Calu3 (cell line): ENCODE measurements around the gene RNF17. TPM values are rescaled to one million over a fixed set of nuclear protein-coding genes. Genes with fewer than 3 reads are reported as not detected.

Experiments used
- BruUV-seq: library from RNA; stranded (reverse); fragments of 400-500 nt; replicated peaks from 2 replicates; lab custom pipeline; 2021; lab: Mats Ljungman, UMichigan
- CTCF ChIA-PET: fragments of 300-600 bp; sonication (Branson Sonifier 250); formaldehyde crosslinking; loops from one replicate; lab custom pipeline; 2022; ENCODE audit warnings: antibody characterized with exemption; lab: Charles Lee
- DNase-seq: peaks from one replicate; pipeline ENCODE4 v3.0.0; 2022
- H3K27ac Mint-ChIP-seq: one replicate; pipeline ENCODE4 v1.8.0; 2022; ENCODE audit warnings: mixed read lengths; ENCODE audit not compliant: unreplicated experiment
- H3K27me3 Mint-ChIP-seq: one replicate; pipeline ENCODE4 v1.8.0; 2022; ENCODE audit warnings: mixed read lengths; ENCODE audit not compliant: unreplicated experiment
- H3K36me3 Mint-ChIP-seq: one replicate; pipeline ENCODE4 v1.8.0; 2022; ENCODE audit warnings: mild to moderate bottlenecking, moderate library complexity, mixed read lengths; ENCODE audit not compliant: insufficient read depth, unreplicated experiment
- H3K4me1 Mint-ChIP-seq: one replicate; pipeline ENCODE4 v1.8.0; 2022; ENCODE audit warnings: mild to moderate bottlenecking, low read depth, mixed read lengths; ENCODE audit not compliant: unreplicated experiment
- H3K4me3 Mint-ChIP-seq: one replicate; pipeline ENCODE4 v1.8.0; 2022; ENCODE audit warnings: mild to moderate bottlenecking, low read depth, moderate library complexity, mixed read lengths; ENCODE audit not compliant: unreplicated experiment
- H3K9me3 Mint-ChIP-seq: one replicate; pipeline ENCODE4 v1.8.0; 2022; ENCODE audit warnings: low read depth, mixed read lengths; ENCODE audit not compliant: unreplicated experiment
- CTCF ChIP-seq: fragments of 200-600 bp; IDR thresholded peaks from one replicate; pipeline ENCODE4 v1.8.0; 2022; ENCODE audit warnings: antibody characterized with exemption; ENCODE audit not compliant: unreplicated experiment
- intact Hi-C: fragments of 100-400 bp; cut with micrococcal nuclease; formaldehyde crosslinking; loops from one replicate; pipeline ENCODE4 v1.10.0; 2022; ENCODE audit not compliant: unreplicated experiment
- total RNA-seq: library from RNA; stranded (reverse); gene quantifications from 2 replicates; pipeline ENCODE4 v1.2.3, GENCODE V29; 2022

The RNF17 gene
- total RNA-seq, 1 experiment from 2014 or later: not detected

GRCh38 chr13:24737042-24737441, 26.9 kb upstream of the RNF17 start:
- TF ChIP-seq CTCF: no peak
- H3K9me3 Mint-ChIP-seq: no peaks in the 10 kb centered on the region
- peaks cover 2% of the 10 kb centered on the region for H3K27me3 Mint-ChIP-seq
- BruUV-seq: no TSS peak
- no peak for DNase-seq
- intact Hi-C loops: no loop called here
- H3K4me1 Mint-ChIP-seq: no peaks in the 10 kb centered on the region
- H3K36me3 Mint-ChIP-seq: no peaks in the 10 kb centered on the region
- no peak overlapping the region for H3K27ac Mint-ChIP-seq
- CTCF ChIA-PET: no interaction called here
- no peak overlapping the region for H3K4me3 Mint-ChIP-seq

GRCh38 chr13:24738366-24738847, 25.6 kb upstream of the RNF17 start:
- intact Hi-C loops: no loop called here
- no peak for DNase-seq
- Mint-ChIP-seq H3K27me3 (peaks cover 16% of the 10 kb centered on the region), H3K4me1 (no peaks in the 10 kb centered on the region), H3K27ac (no peak overlapping the region), H3K36me3 (no peaks in the 10 kb centered on the region), H3K9me3 (no peaks in the 10 kb centered on the region), H3K4me3 (no peak overlapping the region)
- TF ChIP-seq CTCF: no peak
- CTCF ChIA-PET: no interaction called here
- BruUV-seq: no TSS peak

GRCh38 chr13:24740014-24740890, 23.7 kb upstream of the RNF17 start:
- BruUV-seq: no TSS peak
- peaks cover 34% of the 10 kb centered on the region for H3K27me3 Mint-ChIP-seq
- CTCF ChIA-PET: no interaction called here
- no peaks in the 10 kb centered on the region for H3K4me1 Mint-ChIP-seq
- no peaks in the 10 kb centered on the region for H3K36me3 Mint-ChIP-seq
- H3K4me3 Mint-ChIP-seq: no peak overlapping the region
- TF ChIP-seq CTCF: no peak
- H3K27ac Mint-ChIP-seq: no peak overlapping the region
- H3K9me3 Mint-ChIP-seq: no peaks in the 10 kb centered on the region
- intact Hi-C loops: no loop called here
- DNase-seq: no peak

GRCh38 chr13:24741016-24741662, 22.8 kb upstream of the RNF17 start:
- peak; percentile 19 for DNase-seq
- CTCF ChIA-PET: no interaction called here
- Mint-ChIP-seq H3K9me3 (no peaks in the 10 kb centered on the region), H3K4me1 (no peaks in the 10 kb centered on the region), H3K27ac (no peak overlapping the region), H3K4me3 (no peak overlapping the region), H3K27me3 (peaks cover 40% of the 10 kb centered on the region), H3K36me3 (no peaks in the 10 kb centered on the region)
- BruUV-seq: no TSS peak
- TF ChIP-seq CTCF: no peak
- intact Hi-C loops: no loop called here
